Kidney glomerular epithelial cell (primary cell): ENCODE measurements around the gene RAB31.
A peak's percentile ranks its signal among the peaks of the same experiment; 100 is the strongest.

ENCODE experiments used
- DNase-seq: peaks from one replicate; lab custom pipeline; 2025; lab: John Stamatoyannopoulos, UW

Gene RAB31

DNA sequence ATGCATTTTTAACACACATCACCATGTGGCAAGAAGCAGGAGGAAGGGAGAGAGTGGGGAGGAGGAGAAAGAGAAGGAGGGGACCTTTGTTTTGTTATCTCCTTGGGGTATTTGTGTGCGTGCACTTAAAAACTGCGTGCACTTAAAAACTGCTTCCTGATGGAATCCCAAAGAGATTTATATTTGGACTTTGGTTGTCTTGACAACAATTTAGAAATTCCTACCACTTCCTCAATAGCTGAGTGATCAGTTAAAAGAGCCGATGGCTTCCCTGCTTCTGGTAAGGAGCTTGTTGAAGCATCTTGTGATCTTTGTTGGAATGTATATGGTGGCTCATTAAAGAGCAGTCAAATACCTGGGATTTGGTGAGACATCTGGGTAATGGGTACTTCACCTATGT is 4.5 kb downstream of the RAB31 start:
- DNase-seq: no peak

DNA sequence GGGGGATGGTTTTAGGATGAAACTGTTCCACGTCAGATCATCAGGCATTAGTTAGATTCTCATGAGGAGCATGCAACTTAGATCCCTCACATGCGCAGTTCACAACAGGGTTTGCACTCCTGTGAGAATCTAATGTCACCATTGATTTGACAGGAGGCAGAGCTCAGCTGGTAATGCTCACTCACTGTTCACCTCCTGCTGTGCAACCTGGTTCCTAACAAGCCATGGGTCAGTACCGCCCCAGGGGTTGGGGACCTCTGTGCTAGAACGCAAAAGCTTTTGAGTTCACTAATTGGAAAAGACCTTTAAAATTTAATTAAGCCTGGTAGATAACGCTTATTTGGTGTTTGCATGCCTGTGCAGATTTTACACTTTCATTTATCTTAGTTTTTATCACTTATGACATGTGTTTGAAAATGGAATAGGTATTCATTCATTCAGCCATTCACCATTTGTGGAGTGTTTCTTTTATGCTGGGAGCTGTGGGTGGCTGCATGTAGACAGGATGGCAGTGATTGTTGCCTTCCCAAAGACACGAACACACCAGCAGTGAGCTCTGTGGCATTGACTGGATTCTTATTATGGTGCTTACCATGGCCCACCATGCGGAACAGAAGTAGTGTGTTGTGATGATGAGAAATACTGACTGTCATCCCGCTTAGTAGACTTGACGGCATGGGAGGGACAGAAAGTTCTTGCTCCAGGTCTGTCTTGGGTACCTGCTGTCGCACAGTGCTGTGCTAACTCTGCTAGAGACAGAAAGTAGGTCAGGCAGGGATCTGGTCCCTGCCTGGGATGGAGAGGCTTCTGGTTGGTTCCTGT is 6.4 kb downstream of the RAB31 start:
- no peak for DNase-seq

DNA sequence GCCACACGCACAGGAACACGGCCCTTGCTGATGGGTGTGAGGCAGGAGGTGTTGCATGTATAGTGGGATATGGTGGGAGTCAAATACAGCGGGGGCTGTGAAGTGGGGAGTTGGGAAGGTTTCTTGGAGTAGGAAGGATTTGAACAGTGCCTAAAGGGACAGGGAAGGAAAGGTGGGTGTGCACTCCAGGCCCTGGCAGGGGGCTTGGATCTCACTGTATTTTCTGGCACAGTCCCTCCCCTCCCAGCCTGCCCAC is 6.9 kb downstream of the RAB31 start:
- no peak for DNase-seq

DNA sequence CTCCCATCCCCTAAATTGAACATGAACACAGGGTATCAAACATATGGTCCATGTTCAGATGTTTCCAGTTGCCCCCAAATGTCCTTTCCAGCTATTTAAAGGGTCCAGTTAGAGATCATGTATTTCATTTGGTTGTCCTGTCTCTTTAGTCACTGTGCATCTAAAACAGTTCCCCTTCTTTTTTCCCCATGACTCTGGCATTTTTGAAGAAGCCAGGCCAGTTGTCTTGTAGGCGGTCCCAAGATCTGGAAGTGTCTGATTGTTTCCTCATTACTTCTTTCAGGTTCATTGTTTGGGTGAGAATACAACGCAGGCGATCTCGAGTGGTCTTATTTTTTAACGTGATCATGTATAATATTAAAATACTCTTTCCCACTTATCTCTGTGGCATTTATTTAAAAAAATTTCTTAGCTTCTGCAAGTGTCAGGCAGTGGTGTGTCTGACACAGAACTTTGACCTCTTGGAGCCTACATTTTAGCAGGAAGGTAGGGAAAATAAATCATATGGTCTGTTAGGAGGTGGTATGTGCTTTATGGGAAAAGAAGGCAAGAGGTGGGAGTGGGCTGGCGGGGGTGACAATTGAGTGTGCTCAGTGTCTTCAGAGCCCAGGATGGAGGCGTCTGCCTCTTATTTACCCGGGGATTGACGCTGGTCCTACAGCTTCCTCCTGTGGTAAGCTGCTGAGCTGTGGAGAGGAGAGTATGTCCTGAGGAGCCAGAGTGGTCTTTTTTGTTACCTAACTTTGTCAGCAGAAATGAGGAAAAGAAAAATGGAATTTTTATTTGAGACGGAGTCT is 8.1 kb downstream of the RAB31 start:
- DNase-seq: no peak

DNA sequence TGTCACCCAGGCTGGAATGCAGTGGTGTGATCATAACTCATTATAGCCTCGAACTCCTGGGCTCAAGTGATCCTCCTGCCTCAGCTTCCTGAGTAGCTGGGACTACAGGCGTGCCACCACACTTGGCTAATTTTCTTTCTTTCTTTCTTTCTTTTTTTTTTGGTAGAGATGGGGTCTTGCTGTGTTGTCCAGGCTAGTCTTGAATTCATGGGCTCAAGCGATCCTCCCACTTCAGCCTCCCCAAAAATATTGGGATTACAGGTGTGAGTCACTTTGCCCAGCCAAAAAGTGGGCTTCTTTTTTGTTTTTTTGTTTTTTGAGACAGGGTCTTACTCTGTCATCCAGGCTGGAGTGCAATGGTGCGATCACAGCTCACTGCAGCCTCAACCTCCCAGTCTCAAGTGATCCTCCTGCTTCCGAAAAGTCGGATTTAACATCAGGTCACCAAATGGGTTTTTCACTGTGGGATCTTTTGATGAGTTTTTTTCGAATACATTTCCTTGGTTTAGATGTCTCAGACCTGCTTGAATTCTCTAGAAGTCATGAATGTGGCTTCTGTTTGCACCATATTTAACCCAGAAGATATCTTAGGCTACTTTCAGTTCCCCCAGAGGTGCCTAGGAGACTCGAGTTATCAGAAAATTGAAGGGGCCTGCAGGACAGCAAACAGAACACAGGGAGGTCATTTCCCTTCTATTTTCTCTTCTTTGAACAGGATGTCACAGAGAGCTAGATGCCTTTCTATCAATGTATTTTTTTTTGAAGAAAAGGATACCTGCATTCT is 8.9 kb downstream of the RAB31 start:
- DNase-seq: no peak

DNA sequence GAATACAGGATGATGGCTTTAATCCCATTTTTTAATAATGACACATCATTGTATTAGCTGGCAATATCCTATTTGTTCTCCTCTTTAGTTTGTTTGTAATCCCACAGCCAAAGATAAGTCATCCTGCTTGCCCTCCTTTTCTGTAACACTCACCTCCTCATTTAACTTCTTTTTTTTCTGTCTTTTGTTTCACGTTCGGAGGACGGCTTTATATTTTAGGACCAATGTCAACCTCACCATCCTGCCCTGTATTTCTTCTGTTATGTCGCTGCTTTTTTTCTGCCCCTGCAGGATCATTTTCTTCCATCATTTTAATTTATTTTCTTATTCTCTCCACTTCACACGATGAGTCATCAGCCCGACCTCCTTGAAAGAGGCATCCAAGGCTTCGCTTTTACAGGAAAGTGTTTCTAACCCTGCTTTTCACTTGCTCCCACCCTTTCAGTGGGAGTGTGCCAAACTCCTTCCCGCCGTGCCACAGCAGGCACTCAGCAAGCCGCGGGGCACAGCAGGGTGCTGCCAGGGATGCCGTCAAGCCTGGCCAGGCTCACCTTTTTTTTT is 11.4 kb downstream of the RAB31 start:
- DNase-seq: peak; percentile 79

DNA sequence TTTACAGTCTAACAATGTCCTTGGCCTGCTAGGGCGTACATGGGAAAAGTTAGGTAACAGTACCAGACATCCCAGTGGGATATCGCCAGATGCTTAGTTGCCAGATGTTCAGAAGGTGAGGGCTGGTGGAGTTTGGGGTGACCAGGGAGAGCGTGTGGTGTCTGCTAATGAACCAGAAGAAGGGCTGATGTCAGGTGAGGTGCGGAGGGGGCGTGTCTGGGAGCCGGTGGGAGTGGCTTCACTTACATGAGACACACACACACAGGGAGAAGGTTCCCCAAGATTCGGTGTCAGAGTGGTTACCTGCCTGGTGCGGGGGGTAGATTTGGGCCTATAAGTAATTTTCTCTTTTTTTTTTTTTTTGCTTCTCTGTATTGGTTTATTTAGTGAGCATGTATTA is 12.2 kb downstream of the RAB31 start:
- DNase-seq: no peak

DNA sequence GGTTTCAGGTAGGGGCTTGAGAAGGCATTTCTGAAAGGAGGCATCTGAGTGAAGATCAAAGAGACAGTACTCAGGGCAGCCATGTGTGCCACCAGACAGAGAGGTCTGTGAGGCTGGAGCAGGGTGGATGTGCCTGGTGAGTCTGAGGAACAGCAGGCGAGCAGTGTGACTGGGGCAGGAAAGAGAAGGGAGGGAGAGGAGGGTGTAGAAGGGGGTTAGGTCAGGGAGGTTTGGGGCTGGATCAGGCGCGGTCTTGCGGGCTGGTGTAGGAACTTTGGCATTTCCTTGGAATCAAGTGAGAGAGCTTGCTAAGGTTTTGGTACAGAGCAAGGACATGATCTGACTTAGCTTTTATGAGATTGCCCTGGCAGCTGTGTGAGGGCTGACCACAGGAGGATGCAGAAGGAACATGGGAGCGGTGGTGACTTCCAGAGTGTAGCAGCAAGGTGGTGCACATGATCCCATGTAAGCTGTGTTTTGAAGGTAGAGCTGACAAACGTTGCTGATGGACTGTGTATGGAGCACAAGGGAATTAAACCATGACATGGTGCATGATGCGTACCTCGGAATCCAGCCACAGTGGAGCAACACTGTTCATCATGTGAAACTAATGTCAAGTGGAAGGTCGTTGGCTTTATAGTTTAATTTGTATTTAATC is 13.9 kb downstream of the RAB31 start:
- DNase-seq: no peak

DNA sequence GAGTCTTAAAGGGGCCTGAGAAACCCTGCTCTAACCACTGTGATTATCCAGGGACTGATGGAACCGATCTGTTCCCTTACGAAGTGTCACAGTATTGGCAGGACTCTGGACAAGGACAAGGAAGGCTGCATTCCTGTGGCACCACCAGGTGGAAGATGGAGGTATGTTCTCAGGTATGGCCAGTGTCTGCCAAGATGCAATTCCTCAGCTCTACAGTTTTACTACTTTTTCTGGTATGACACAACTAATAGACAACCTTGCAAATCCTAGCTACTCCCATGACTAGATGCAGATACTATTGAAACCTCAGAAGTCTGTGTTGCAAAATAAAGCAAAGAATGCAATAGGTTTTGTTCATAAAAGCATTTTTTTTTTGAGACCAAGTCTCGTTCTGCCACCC is 14.6 kb downstream of the RAB31 start:
- no peak for DNase-seq

DNA sequence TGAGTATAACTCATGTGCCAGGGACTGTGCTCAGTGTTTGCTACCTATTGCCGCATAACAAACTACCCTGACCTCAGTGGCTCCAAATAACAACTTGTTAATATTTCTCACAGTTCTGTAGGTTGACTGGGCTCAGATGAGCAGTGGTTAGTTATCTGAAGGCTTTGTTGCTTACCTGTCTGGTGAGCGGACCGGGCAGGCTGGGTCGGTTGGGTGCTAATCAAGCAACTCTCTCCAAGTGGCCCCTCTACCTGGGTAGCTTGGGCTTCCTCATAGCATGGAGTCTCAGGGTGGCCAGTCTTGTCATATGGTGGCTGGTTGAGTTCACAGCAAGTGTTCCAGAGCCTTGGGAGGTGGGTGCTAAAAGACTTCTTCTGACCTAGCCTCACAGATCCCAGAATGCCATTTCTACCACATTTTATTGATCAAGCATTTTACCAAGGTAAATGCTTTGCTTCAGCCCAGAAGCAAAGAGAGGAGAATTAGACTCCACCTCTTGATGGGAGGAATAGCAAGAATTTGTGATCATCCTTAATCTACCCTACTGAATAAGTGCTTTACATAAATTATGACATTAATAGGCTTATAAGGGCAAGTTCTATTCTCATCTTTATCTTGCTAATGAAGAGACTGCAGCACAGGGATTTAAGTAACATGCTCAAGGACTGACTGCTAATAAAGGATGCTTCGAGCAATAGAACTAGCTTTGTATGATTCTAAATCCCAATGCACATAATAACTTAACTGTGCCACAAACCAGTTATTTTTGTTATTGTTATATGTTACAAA is 16.9 kb downstream of the RAB31 start:
- no peak for DNase-seq

DNA sequence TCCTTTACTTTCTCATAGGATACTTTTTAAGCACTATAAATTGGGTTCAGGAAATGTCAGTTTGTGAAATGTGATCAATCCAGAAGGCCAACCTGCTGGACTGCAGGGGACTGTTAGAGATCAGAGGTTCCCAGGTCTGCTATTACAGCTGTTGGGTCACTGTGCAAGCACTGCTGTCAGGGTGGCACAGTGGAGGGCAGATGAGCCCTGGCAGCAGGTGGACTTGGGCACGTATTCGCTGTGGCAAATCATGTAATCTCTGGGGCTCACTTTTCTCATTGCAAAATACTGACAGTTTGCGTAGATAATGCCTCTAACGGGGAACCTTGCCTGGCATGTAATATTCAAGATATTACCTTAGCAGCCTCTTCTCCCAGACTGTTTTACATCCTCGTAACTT is 18.1 kb downstream of the RAB31 start:
- no peak for DNase-seq

DNA sequence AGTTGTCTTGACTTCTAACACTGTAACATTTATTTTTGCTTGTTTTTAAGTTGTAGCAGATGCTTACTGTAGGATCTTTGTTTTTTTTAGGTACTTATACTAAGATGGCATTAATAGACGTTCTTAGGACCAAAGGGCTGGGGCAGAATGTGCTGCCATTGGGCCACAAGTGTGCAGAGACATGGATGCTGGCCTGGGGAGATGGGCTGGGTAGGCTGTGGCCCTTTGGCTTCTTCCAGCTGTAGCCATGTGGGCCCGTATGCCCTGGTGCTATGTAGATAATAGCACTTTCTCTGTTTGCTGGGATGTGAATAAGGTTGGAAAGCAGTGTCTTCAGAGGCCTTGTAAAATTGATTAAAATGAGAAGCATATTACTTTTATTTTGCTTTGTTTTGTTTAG is 18.8 kb downstream of the RAB31 start:
- DNase-seq: no peak

DNA sequence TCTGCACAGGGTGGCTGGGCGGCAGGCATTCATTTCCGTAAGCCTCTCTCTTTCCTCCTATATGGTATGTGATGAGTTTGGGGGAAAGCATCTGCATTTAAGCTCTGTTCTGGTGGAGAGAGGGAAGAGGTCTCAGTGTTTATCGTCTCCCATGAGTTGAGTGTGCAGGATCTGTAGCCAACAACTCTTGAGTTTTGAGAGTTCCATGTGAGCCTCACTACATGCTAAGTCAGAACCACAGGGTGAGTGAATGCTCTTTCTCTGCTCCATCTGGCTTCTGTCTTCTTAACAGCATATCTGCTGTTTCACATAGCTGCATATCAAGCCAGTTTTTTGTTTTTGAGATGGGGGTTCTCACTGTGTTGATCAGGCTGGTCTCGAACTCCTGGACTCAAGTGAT is 22.7 kb downstream of the RAB31 start:
- DNase-seq: no peak

DNA sequence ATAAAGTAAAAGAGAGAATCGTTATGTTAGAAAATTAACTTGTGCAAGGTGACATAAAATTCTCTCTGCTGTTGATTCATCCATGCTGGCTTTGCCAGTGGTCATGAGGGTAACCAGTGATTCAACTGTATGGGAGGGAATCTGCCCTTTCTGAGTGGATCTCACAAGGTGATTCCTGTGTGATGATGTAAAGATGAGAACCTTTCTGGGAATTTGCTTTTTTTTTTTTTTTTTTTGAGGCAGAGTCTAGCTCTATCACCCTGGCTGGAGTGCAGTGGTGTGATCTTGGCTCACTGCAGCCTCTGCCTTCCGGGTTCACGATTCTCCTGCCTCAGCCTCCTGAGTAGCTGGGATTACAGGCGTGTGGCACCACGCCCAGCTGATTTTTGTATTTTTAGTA is 23.3 kb downstream of the RAB31 start:
- peak; percentile 81 for DNase-seq

DNA sequence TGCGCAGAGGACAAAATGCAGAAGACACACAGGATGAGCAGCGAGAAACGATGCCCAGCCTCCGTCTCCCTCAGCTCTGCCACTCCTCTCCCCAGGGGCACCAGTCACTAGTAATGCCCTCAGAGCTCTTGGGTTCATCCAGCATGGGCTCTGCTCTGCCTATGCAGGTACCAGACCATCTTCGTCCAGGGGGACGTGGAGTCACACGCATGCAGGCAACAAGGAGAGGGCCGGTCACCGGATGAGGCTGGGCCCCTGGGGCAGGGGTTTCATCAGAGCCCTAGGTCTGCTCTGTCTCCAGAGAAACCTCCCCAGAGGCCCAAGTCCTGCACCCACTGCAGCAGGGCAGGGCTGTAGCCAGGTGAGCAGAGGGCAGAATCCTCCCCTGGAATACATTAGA is 23.9 kb downstream of the RAB31 start:
- no peak for DNase-seq

DNA sequence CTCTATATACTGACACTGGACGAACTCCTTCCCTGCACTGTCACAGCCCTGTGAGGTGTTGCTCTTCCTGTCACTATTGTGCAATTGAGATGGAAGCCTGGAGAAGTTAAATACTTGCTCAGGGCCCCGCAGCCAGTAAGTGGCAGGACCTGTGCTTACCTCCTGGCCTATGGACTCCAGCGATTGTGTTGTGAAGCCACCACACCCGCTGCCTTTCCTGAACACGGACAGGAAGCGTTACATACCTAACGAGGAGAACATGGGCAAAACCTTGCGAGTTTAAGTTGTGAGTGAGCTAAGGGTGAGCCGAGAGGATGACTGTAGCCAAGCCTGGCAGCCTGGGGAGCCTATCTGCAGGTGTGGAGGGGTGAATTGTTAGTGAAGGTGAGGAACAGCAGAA is 26.1 kb downstream of the RAB31 start:
- DNase-seq: no peak

DNA sequence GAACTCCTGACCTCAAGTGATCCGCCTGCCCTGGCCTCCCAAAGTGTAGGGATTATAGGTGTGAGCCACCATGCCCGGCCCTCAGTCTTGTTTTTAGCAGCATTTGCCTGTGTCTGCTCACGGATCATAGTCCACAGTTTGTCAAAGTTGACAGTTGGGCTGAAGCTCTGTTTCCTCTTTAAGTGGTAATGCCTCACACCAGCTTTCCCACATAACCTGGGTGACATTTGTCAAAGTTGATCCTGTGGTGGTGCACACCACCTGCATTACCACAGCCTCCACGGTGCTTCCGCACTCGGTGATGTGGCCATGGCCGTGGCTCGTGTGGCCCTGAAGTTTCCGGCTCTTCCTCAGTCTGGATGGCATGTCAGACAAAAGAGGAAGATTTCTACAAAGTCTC is 27.1 kb downstream of the RAB31 start:
- DNase-seq: no peak

DNA sequence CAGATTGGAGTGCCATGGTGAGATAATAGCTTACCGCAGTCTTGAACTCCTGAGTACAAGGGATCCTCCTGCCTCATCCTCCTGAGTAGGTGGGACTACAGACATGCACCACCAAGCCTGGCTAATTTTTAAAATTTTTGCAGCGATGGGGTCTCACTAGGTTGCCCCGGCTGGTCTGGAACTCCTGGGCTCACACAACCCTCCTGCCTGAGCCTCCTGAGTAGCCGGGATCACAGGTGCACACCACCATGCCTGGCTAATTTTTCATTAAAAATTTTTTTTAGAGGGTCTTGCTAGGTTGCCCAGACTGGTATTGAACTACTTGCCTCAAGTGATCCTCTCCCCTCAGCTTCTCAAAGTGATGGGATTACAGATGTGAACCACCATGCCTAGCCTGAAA is 27.8 kb downstream of the RAB31 start:
- DNase-seq: no peak

DNA sequence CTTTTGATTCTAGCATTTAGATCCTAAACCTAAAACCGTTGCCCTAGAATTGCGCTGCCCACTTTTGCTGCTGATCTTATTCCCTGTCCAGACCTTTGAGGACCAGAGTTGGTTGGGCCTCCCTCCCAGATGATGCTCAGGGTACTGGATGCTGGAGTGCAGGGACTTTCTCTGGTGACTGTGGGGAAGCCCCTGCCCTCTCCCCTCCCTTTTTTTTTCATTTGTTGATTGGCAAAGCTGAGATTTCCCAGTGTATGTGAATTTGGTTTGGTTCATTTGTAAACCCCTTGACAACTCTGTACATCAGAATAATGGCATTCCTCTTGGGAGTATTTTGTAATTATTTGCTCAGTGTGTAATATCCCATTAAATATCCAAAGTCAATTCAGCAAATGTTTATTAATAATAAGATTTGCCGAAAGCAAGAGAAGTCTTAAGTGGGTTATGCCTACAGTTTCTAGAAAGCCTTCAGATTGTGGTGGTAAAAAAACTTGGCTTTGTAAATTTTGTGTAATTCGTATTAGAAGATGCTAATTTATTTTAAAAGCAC is 28.3 kb downstream of the RAB31 start:
- no peak for DNase-seq

DNA sequence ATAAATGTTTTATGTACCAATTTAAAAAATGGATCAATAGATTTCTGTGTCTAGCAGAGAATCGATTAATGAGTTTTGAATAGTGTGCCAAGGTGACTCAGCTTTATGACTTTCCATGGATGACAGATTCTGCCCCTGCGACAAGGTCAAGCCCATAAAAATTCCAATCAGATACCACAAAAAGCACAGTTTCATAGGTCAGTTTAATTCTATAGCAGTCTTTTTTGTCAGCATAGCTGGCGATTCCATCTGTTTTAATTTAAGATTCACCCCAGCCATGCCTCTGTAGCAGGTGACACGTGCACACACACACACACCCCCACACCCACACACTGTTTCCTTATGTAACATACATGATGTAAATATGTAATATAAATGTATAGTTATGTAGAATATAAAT is 28.9 kb downstream of the RAB31 start:
- DNase-seq: no peak

DNA sequence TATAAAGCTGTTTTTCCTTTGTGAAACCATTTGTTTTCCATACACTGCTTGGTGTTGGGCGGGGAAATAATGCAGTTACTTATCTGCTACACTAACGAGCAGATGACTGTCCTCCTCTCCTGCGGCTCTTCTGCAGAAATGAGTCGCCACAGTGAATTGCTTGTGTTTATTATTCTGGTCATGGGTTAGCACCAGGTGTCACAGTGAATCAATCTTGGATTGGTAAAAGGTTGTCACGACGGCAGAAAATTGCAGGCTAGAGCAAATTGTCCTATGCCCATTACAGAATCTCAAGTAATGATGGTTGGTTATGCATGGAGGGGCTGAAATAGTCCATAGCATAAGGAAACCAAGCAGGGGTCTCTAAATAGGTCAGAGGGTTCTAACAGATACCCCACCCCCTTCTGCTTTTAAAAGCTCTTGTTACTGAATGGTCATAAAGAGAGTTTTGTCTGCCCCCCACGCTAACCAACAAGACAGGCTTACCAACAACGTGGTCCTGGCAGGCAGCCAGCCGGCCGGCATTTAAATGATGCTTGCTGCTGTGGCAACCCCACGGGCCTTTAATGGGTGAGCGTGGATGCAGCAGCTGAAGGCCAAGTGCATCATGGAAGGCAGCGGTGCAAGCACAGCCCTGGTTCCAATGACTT is 29.5 kb downstream of the RAB31 start:
- DNase-seq: peak; percentile 26
